ENCODE results near the gene RIC3.
"Not testable (repeated sequence)": the region's sequence is repeated elsewhere in the genome, so short reads cannot be mapped to it uniquely, and the experiment has no call there.

The RIC3 gene

DNA sequence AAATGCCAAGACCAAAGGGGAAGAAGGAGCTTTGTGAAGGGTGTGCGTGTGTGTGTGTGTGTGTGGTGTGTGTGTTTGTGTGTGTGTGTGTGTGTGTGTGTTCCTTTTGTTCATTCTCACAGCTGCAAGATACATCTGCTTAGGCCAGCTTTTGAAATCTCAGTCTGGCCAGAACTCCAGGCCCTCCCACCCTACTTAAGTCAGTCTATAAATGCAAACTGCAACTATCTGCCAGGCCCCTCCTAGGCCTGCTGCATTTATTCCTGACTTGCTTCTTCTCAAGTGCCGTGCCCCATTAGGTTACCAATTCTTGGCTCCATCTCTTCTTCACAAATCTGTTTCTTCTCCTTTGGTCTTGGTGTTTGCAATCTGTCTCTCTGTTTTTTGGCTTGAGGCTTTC is 21.6 kb upstream of the RIC3 start:
- no peak for DNase-seq (ENCODE audit: low read depth)

DNA sequence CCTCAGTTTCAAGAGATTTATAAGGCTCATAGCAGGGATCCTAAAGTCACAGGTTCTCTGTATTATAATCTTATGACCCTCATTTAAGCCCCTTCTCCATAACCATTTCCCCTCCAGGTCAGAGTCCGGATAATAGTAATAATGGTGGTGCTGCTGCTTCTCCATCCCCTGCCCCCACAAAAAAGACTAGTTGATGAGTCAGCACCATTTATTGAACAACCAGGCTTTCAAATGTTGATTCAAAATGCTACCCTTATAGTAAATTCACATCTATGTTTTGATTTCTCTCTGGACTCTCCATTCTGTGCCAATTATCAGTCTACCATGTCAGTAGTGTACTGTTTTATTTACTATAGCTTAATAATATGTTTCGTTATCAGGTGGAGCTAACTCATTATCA is 17.6 kb upstream of the RIC3 start:
- no peak for DNase-seq (ENCODE audit: low read depth)

DNA sequence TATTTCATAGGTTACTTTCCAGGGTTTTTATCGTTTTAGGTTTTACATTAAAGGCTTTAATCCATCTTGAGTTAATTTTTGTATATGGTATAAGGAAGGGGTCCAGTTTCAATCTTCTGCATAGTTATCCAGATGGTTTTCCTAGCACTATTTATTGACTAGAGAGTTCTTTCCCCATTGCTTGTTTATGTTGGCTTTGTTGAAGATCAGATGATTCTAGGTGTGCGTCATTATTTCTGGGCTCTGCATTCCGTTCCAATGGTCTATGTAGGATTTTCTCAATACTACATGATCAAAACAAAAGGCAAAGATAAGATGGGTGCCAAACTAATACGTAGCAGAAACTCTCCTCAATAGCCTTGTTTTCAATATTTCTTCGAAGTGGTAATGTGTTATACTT is 14.3 kb upstream of the RIC3 start:
- no peak for DNase-seq (ENCODE audit: low read depth)

DNA sequence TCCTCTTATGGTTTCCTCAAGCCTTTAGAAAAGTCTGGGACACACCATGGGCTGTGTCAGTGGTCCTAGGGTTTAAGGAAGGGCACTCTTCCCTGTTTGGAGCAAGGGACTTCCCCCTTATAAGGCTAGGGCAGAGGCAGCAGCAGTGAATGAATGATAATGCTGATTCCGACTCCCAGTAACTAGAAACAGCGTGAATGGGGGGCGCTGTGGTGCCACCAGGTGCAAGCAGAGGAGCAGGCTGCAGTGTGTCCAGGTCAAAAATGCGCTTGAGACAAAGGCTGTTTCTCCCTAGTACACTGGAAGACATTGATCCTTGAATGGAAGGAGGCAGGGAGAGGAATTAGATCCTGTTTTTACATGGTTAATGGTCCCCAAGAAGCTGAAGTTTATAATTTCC is 11.6 kb upstream of the RIC3 start:
- DNase-seq (ENCODE audit: low read depth), result no peak

DNA sequence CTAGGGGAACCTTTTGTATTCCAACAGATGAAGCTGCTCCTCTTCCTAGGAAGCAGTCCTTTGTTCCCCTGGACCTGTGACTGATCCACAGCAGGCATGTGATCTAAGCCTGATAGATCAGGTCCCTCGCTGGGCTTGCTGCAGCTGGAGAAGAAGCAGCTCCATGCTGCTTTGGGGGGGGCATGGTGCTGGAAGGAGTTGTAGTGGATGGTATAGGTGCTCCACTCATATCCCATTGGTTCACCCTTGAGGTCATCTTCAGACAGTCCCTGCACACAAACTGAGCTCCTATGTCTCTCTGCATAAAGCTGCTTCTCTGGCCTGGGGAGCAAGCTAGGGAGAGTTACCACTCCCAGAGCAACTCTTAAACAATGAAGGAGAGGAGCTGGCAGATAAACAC is 9.5 kb upstream of the RIC3 start:
- no peak for DNase-seq (ENCODE audit: low read depth)

DNA sequence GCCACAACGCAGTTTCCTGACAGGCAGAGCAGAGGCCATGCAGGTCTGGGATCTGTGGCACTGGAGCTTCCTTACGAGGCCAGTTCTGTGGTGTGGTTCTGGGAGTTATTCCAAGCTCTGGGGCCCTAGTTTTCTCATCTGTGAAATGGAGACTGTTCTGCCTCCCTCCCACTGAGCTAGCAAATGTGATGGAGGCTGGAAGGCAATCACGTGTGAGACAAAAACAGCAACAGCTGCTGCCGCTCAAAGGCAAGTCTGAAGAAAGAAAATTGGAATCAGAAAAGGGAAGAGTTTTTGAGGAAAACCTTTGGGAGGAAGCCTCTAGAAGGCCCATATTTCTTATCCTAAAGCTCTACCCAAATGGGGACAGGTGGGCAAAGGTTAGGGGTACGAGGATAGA is 8.3 kb upstream of the RIC3 start:
- no peak for DNase-seq (ENCODE audit: low read depth)

DNA sequence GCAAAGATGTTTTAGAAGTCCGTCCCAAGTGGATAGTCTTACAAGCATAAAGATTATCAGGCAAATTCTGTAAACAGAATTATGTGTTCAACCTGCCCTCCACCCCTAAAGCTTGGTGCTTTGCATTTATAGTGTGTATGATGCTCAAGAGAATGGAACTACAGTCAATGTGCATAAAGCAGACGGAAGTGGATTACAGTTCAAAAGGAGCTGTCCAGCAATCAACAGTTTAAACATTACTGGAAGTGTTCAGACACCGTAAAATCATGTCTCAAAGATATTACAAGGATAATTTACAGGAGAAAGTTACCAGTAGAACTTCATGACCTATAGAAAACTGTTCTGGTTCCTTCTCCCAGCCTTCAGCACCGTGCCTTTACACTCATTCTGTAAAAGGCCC is 1.0 kb downstream of the RIC3 start:
- no peak for DNase-seq (ENCODE audit: low read depth)

DNA sequence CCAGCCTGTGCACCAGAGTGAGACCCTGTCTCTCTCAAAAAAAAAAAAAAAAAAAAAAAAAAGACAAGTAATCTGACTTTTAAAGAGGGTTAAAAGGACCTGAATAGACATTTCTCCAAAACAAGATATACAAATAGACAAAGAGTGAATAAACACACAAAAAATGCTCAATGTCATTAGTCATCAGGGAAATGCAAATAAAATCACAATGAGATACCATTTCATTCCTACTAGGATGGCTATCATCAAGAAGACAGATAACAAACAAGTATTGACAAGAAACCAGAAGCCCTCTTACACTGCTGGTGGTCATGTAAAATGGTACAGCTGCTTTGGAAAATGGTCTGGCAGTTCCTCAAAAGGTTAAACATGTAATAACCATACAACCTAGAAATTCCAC is 4.1 kb downstream of the RIC3 start:
- DNase-seq (ENCODE audit: low read depth), result no peak

DNA sequence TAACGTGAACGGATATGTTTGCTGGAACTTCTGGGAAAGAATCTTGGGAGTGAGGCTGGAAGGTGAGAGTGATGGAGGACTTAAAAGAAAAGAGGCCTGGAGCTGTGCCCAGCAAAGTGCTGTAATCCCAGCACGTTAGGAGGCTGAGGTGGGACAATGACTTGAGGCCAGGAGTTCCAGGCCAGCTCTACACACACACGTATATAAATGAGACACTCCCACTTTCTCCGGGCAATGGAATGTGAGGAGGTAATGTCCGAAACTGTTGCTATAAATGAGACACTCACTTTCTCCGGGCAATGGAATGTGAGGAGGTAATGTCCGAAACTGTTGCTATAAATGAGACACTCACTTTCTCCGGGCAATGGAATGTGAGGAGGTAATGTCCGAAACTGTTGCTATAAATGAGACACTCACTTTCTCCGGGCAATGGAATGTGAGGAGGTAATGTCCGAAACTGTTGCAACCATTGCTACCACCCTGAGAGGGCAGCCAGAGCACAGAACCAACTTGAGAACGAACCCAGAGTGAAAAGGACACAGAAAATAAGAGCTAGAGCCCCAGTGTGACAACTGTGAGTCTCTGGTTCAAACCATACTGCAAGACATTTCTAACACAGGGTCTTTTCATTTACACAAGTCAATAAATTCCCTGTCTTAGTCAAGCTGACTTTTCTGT is 7.1 kb downstream of the RIC3 start:
- DNase-seq (ENCODE audit: low read depth), result not testable (repeated sequence)

DNA sequence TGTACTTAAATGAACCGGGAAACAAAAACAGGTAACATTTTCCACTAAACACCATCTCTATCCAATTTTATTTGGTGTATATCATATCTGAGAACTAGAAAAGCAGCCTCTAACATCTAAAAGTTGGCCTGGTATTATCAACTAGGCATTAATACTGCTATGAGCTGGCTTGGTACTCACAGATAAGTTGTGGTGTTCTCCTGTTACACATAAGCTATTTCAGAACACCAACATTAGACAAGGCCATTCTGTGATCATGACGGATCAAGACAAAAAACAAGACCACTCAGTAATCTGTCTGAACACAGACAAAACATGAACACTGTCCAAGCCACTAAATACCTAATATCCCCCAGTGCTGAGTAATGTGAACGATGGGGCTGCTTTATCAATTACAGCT is 11.9 kb downstream of the RIC3 start:
- DNase-seq (ENCODE audit: low read depth), result no peak

DNA sequence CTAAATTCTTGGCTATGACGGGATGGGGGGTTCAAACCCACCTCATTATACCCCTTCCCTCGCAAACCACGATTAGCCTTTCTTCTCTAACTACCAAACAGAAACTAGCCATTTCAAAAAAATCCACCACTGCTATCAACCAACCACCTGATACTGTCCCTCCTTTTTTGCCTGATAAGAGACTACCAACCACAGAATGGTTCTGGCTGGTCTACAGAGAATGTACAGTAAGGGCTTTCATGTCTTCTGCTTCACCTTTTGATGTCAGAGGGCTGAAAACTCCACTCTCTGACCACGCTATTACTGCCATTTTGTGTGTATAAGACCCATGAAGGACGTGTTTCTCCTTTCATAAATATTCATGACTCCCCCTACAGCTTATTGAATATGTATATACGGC is 19.1 kb downstream of the RIC3 start:
- no peak for DNase-seq (ENCODE audit: low read depth)

DNA sequence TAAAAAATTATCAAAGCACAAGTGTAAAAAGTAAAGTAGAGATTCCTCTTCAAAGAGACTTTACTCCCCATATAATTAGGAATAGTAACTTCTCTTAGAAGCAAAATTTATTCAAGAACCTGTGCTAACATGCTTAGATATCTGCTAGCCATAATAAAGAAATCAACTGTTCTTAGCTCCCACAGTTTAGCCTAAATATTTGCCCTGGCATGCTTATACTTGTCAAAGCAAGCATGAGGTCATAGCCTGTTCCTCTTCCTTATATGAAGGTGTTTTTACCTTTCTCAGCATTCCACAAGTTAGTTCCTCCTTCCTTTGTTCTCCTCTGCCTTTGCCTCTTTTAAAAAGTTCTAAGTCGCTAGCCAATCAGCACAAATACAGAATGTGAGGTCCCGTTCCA is 30.3 kb downstream of the RIC3 start:
- DNase-seq (ENCODE audit: low read depth), result no peak

DNA sequence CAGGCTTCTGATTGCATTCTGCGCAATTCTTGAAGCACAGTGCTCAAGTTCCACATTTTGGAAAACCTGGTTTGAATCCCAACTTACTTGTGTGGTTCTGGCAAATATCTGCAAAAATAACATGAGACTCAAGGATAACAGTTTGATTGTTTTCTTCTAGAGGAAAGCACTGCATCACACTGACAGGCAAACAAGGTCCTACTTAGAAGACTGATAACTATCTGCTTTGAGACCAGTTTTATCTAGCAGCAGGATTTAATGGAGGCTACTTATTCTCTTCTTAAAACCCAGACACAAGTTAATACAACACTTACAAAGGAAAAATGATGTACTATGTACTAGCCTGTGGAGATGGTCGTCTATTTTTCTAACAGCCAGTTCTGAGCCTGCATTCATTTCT is 41.4 kb downstream of the RIC3 start:
- DNase-seq (ENCODE audit: low read depth), result no peak

DNA sequence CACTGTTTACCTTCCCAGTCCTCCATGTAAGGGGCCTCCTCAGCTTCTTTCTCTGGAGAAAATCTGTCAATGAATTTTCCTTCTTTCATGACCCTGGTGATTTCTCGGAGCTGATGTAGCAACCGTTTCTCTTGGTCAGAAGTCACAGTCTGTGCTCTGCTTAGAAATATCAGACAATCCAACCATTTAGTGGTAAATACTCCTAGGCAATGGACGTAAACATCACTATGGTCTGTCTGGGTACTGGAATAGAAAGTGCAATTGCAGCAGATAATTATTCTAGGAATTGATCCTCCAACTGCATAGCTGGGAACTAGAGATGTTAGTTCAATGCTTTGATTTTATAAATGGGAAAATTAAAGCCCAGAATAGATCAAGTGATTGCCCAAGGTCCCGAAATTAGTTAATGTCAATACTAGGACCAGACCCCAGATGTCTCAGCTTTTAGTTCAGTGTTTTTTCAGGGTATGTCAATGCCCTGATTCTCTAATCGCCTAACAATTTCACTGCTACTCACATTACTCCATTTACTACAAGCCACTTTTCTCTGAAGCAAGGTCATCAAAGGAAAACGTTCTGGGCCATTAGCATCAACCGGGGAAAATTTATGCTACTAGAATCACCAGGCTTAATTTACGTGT is 42.1 kb downstream of the RIC3 start:
- DNase-seq (ENCODE audit: low read depth), result no peak

DNA sequence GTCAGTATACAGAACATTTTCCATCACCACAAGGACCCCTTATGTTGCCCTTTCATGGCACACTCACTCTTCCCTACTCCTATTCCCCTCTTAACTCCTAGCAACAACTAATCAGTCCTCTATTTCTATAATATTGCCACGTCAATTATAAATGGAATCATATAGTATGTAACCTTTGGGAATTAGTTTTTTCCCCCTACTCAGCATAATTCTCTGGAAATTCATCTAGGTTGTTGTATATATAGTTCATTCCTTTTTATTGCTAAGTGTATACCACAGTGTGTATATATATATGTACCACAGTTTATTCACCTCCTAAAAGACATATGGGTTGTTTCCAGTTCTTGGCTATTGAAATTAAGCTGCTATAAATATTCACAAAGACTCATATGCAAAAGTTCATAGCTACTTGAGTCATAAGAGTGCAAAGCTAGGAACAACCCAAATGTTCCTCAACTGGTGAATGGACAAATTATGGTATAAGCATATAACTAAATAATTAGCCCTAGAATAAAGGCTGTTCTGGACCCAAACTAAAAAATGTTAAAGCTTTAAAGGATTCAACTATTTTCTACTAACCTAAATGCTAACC is 46.6 kb downstream of the RIC3 start:
- no peak for DNase-seq (ENCODE audit: low read depth)

DNA sequence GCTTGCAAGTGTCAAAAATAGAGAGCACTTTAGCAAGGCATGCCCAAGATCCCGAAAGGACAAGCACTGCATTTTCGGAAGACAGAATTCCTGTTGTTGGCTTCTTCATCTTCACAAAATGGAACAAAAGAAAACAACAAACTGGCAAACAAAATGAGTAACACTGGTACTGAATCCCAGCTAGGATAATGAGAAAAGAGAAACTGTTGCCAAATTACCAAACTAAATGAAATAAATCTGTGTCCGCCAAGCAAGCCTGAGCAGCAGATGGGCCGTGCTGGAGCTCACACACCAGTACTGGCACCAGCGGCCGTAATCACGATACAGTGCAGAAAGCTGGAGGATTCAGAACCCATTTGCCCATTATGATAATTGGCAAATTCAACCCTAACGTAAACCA is 57.2 kb downstream of the RIC3 start:
- DNase-seq (ENCODE audit: low read depth), result no peak

DNA sequence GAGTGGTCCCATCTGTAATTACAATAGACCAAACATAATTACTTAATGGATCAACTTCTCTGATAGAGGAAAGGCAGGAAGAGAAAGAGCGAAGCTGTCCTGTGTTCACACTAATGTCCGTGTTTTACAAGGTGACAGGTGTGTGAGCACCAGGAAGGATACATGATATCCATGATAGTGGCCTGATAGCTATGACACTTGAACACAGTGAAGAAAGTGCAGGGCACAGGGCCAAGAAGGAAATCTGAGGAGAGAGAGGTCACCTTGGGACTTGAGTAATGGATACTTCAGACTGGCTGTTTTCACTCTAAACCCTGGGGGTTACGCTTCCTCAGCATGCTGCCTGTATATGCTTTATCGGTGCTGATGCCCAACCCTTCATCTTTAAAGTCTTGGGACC is 58.4 kb downstream of the RIC3 start:
- DNase-seq (ENCODE audit: low read depth), result no peak

DNA sequence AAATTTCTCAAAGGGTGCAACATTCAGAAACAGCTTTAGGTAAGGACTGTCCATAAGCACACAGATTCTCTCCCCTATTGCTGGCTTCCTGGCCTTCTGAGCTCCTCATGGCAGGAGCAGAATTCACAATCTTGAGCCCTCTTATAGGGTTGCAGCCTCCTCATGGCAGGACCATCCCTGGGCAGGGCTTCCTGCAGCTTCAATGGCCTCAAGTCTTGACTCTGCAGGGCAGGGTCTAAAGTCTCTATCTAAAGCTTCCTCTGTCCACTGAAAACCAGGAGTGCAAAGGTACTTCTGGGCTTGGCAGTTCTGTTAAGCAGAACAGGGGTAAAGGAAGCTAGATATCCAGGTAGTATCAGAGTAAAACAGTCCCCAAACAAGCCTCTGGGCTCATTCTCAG is 59.1 kb downstream of the RIC3 start:
- DNase-seq (ENCODE audit: low read depth), result no peak

DNA sequence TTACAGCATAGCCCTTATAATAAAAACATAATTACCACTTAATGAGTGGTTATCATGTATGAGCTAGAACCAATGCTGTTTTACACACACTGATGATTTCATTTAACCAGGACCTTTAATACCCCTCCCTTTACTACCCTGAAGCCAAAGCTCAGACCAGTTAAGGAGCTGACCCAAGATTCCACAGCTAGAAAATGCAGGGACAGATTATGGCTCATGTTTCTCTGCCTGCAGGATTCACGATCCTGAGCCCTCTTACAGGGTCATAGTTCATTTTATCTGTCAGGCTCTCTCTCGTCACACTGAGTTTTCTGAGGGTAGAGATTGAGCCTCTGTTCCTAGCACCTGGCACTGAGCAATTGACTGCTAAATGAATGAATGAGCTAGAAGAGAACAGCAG is 60.4 kb downstream of the RIC3 start:
- no peak for DNase-seq (ENCODE audit: low read depth)

DNA sequence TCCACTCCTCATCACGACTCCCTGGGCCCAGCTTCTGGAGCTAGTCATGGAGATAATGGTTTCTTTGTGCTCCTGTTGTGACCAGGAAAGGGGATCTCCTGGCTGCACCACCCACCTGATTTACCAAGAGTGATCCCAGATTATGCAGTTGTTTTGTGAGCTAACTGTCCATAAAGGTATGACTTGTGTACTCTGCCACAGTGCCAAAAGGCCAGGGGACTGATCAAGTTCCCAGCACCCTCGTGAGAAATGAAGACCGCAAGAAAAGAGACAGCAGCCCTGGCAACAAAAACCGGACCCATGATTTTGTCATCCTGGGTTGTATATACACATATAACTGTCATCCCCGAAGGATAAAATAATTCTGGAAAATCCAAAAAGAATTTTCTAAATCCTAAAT is 61.2 kb downstream of the RIC3 start:
- DNase-seq (ENCODE audit: low read depth), result no peak

DNA sequence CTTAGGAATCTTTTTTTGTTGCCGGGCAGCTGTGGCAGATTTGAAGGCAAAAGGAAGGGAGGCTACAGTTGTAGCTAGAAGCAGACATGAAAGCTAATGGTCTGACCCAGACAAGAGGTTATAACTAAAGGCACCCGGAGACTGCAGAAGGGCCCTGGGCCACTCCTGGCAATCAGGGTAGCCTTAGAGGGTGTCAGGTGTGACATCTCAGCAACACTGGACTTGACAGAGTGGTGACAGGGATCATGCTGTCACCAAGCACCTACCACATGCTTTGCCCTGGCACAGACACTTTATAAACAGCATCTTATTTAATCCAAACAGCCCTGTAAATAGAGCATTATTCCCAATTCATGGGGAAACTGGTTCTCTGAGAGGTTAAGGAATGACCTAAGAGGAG is 62.1 kb downstream of the RIC3 start:
- no peak for DNase-seq (ENCODE audit: low read depth)

DNA sequence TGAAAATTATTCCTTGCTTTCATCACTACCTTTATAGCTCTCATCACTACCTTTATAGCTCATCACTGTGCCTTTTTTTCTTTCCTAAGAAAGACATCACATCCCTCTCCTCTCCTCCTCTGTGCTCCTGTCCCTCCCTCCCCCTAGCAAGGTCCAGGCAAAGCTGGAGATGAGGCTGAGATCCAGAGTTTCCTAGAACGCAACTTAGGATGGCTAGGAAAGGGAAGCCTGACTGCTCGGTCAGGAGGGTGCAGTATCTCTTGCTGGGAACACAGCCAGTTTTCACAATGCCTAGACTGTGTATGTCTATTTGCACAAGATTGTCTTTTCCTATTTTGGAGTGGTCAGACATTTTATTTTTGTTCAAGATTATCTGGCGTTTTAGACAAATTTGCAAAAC is 63.2 kb downstream of the RIC3 start:
- no peak for DNase-seq (ENCODE audit: low read depth)

DNA sequence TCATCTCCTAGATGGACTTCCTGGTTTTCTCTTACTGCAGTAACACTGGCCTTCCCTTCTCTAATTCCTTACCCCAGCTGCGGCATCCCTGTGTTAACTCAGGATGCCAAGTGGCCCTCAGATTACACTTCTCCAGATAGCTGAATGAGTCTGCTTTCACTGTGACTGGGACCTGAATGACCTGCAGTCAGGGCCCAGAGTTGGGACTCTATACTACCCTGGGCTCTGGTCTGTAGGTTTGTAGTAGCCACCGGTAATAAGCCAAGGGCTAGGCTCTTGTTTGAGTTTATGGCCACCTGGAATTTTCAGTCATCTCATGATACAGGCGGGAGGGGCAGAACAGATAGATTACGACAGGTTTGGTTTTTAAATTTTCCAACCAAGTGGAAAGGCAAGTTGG is 63.7 kb downstream of the RIC3 start:
- no peak for DNase-seq (ENCODE audit: low read depth)

DNA sequence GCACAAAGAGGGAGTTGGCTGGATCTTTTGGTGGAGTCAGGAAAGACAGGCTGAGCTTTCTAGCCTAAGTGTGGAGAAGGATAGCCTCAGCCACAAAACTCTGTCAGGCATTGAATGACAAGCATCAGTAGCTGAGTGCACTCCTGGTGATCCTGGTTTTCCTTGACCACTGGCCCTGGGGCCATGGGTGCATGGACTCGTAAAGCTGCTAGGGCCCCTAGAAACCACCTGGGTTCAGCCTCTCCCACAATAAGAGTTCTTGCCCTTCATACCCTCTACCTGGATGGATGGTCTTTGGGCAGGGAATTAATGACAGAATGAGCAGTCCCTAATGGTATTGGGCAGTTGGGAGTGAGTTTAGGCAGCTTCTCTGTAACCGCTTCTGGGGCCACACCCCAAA is 64.9 kb downstream of the RIC3 start:
- no peak for DNase-seq (ENCODE audit: low read depth)
